GM21786 (cell line): ENCODE data around the gene TERT.
"Not testable (repeated sequence)": the region's sequence is repeated elsewhere in the genome, so short reads cannot be mapped to it uniquely, and the experiment has no call there.

Experiments used
- ATAC-seq: cut with Tn5 transposase; IDR thresholded peaks from one replicate; pipeline ENCODE4 v1.9.1; 2021; ENCODE audit not compliant: unreplicated experiment

The TERT gene

GRCh38 chr5:1243487-1244130 is 51.3 kb downstream of the TERT start:
- ATAC-seq: no peak

DNA sequence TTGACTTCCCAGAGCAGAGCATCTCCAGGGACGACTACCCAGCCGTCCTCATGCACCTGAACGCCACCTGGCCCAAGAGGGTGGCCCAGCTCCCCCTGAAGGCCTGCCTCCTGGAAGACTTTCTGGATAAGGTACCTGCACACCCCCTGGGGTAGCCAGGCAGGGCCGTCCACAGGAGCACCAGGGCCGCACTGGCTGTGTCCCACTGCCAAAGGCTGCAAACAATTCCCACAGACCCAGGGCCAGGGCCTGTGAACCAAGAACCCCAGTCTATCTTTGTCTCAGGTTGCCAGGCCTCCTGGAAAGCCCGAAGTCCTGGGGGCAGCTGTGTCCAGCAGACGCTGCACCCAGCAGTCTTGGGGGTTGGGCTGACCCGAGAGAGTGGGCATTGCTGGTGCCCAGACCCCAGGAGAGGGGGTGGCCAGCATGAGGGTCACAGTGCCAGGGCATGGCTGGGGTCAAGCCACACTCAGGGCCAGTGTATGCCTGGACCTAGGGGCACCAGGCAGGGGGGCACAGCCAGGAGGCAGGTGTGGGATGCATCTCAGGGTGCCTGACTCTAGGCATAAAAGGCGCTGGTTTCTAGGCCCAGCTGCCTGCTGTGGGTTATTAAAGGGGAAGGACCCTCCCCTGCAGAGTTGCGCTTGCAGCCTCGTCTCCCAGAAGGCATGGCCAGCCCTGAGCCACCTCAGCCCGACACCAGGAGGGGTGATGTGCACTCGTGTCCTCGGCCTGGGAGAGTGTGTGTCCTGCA is 52.0 kb downstream of the TERT start:
- no peak for ATAC-seq

DNA sequence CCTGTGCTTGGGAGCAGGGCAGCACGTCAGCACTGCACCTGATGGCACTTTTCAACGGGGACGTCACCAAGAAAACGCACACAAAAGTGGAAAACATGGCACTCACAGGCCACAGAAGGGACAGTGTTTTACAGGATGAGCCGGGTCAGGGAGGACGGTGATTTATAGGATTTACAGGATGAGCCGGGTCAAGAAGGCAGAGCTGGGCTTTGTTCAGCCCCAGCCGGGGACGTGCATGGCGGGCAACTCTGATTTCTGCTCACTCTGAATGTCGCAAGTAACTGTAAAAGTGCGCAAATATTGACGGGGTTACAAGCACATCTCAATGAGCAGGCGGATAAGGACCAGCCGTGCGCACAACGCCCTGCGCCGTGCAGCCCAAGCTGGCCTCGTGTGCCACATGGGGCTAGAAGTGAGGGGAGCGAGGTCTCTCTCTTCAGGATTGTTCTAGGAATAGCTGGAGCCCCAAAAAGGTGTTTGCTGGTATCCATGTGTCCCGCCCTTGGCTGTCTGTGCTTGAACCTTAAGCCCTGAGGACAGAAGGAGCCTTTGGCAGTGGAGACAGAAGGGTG is 53.3 kb downstream of the TERT start:
- ATAC-seq: no peak

DNA sequence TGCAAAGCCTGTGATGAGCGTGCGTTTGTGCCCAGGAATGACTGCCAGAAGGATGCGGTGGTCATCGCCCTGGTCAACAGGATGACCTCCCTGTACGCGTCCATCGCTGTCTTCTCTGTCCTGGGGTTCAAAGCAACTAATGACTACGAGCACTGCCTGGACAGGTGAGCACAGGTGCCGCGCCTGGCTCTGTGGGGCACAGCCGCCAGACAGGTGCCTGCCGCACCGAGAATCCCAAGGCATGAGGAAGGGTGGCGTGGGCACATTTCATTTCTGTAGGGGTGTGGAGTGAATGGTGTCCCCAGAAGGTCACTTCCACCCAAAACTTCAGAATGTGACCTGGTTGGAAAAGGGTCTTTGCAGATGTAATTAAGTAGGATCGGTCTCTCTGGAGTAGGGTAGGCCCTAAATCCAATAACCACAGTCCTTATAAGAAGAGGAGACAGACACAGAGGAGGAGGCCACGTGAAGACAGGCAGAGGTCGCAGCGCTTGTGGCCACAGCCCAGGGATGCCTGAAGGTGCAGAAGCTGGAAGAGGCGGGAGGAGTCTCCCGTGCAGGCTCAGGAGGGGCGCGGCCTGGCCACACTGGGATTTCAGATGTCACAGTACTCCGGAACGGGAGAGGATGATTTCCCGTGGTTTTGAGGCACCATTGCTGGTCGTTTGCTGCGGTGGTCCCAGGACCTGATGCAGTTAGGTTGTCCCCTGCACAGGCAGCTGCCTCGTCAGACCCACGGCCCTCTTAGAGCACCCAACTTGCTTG is 54.2 kb downstream of the TERT start:
- no peak for ATAC-seq

DNA sequence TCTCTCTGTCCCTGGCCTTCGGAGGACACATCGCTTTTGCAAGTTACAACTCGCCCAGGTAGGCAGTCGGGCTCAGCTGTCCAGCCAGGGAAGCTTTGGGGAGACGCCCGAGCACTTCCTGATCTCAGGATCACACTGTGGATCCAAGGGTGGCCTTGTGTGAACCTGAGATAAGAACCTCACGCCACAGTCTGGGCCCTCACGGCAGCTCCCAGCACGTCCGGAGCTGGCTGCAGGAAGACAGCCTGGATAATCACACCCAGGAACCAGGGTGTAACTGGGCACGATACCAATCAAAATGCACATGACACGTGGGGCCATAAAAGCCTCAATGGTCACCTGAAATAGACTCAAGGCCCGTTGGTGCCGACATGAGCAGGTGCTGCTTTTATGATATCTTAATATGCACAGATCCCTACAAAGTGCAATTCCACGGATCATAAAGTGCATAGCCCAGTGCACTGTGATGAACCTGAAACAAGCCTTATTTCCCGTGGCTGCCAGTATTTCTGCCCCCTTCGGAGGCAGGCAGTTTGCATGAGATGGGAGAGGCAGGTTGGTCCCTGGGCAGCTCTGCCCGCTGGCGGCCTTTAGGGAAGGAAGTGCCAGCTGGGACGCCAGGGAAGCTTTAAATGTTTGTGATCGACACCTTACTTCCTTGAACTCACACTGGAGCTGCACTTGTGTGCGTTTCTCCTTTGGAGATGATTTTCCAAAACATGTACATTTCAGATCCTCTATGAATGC is 55.2 kb downstream of the TERT start:
- ATAC-seq: no peak

GRCh38 chr5:1235838-1236237 is 59.0 kb downstream of the TERT start:
- ATAC-seq: no peak

GRCh38 chr5:1235379-1235778 is 59.5 kb downstream of the TERT start:
- ATAC-seq: no peak

GRCh38 chr5:1232780-1233179 is 62.1 kb downstream of the TERT start:
- no peak for ATAC-seq

- ATAC-seq: no peak
These were observed 63.4 kb downstream of the TERT start for GRCh38 chr5:1231354-1231905.

GRCh38 chr5:1230551-1230950 is 64.3 kb downstream of the TERT start:
- ATAC-seq: no peak

DNA sequence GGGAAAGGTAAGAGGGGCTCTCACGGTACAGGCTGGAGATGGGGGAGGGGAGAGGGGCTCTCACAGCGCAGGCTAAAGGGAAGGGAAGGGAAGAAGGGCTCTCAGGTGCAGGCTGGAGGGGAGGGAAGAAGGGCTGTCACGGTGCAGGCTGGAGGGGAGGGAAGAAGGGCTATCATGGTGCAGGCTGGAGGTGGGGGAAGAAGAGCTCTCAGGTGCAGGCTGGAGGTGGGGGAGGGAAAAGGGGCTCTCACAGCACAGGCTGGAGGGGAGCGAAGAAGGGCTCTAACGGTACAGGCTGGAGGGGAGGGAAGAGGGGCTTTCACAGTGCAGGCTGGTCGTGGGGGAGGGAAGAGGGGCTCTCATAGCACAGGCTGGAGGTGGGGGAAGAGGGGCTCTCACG is 65.0 kb downstream of the TERT start:
- ATAC-seq: no peak

GRCh38 chr5:1229023-1229422 is 65.8 kb downstream of the TERT start:
- not testable (repeated sequence) for ATAC-seq

GRCh38 chr5:1228120-1228519 is 66.7 kb downstream of the TERT start:
- ATAC-seq: no peak

GRCh38 chr5:1227667-1228066 is 67.2 kb downstream of the TERT start:
- no peak for ATAC-seq

GRCh38 chr5:1226839-1227581 is 67.9 kb downstream of the TERT start:
- no peak for ATAC-seq

GRCh38 chr5:1226231-1226630 is 68.6 kb downstream of the TERT start:
- ATAC-seq: no peak

DNA sequence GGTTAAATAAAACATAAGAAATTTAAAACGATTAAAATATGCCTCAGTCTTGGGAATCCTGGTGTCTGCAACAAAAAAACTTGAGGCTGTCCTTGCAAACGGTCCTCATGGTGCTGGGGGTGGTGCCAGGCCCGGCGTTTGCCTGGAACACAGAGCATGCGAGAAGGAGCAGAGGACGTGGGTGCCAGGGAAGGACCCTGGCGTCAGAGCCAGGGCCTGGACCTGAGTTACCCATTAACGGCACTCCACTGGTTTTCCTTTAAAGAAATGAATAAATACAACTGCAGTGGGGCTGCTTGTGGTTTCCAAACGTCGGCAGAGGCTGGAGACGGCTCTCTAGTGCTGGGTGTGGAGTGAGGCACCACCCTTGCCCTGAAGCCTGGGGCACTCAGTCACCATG is 69.8 kb downstream of the TERT start, which contains the start of gene SLC6A18:
TSS of gene SLC6A18 (plus strand) at position 301 of the 400 bp plus-strand sequence. CDS start at position 398, 97 bp downstream.
- ATAC-seq: no peak

DNA sequence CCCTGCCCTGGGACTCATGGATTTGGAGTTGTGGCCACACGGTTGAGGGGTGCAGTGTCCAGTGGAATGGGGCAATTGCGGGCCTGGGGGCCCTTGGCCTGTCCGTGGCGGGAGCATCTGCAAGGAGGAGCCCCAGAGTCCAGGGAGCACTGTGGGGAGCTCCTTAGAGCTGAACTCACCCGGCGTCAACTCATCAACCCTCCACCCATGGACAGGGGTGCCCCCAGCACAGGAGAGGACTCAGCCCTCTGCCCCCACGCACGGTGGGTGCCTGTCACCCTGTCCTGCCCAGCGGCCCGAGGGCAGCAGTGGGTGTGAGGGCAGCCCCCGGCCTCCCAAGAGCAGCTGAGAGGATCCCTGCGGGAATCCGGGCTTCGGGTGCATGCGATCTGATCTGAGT is 70.2 kb downstream of the TERT start:
- ATAC-seq: no peak

DNA sequence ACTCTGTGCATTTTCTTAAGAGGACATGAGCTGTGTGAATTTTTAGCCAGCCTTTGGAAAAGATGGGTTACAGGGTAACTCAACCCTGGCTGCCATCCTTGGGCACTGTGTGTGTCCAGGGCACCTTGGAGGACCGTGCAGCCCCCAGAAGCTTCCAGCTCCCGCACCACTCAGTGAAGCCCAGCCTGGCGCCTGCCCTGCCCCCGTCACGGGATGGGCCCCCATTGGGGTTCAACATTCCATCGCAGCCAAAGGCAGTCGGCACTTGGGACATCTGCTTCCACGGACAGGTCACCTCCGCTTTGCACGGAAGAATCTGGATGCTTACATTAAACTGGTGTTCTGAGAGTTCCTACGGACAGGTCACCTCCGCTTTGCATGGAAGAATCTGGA is 71.6 kb downstream of the TERT start:
- no peak for ATAC-seq
